ENCODE measurements around the gene HTRA1.

DNA sequence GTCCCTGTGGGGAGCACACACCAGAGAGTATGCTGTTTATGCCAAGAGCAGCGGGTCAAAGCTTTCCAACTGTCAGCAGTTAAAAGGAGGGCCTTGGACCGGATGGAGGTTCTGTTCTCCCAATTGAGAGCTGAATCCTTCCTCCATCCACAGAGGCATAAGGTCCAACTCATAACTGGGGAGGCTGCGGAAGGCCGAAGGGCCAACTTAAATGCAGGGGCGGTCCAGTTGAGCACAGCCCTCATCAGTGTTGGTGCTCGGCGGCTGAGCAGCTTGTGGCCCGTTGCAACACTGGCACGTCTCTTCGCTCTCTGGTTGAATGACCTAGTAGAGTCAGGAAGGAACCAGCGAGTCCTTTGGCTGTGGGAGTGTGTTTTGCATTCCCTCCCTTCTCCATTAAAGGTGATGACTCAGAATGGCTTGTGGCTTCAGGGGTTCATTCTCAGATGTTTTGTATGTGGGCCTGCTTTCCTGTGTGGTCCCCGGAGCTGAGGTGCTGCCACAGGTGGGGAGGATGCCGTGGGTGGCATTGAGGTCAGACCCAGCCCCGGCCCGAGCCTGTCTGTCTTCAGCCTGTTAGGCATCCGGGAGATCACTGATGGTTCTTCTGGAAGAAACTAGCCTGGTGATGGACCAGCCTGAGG lies 54.4 kb downstream of the HTRA1 start:
- TF ChIP-seq ZNF274 (IDR thresholded peaks at IDR 0.05; ENCODE audit: low read depth, low read length) (no peak), YY1 (IDR thresholded peaks at IDR 0.05; ENCODE audit: insufficient read depth, insufficient read length) (no peak), SUZ12 (IDR thresholded peaks at IDR 0.05; ENCODE audit: extremely low read depth, insufficient read depth, insufficient read length) (no peak)

Measured in NT2/D1 (cell line).